DND-41 (cell line): ENCODE data around the gene HSPA12B.

Source experiments
- ATAC-seq: fragments of 200-7000 bp; cut with Tn5 transposase; 3 replicates; pipeline ENCODE4 v1.9.1; 2021; ENCODE audit warnings: low read depth; ENCODE audit not compliant: insufficient read depth
- DNase-seq: peaks from one replicate; pipeline ENCODE4 v3.0.0-alpha.2; 2020
- H2AFZ ChIP-seq: 2 replicates; pipeline ENCODE4 v1.6.0; 2012; ENCODE audit warnings: low read depth, low read length
- H3K27ac ChIP-seq: 2 replicates; pipeline ENCODE4 v1.5.1; 2012; ENCODE audit warnings: low read length, inconsistent platforms
- H3K27me3 ChIP-seq: fragments of 200-600 bp; sonication (generic); 2 replicates; pipeline ENCODE4 v1.6.0; 2012; ENCODE audit warnings: low read length, mild to moderate bottlenecking, inconsistent platforms; ENCODE audit not compliant: insufficient read depth, poor library complexity
- H3K36me3 ChIP-seq: 2 replicates; pipeline ENCODE4 v1.5.1; 2012; ENCODE audit warnings: low read length, inconsistent platforms; ENCODE audit not compliant: insufficient read depth
- H3K4me1 ChIP-seq: 2 replicates; pipeline ENCODE4 v1.5.1; 2012; ENCODE audit warnings: mild to moderate bottlenecking, low read length; ENCODE audit not compliant: insufficient read depth
- H3K4me2 ChIP-seq: 2 replicates; pipeline ENCODE4 v1.6.0; 2012; ENCODE audit warnings: mild to moderate bottlenecking, moderate library complexity, low read length, inconsistent platforms; ENCODE audit not compliant: insufficient read depth
- H3K4me3 ChIP-seq, 2 experiments: fragments of 200-600 bp in 1 of 2; shearing (Covaris generic) in 1 of 2; 2 replicates each; pipeline ENCODE4 v1.5.1; 2012 to 2016; ENCODE audit warnings: inconsistent platforms in 2 of 2, low read length in 2 of 2, mild to moderate bottlenecking in 2 of 2, low read depth in 1 of 2, moderate library complexity in 1 of 2
- H3K79me2 ChIP-seq: 2 replicates; pipeline ENCODE4 v1.6.0; 2012; ENCODE audit warnings: low read length, inconsistent platforms; ENCODE audit not compliant: insufficient read depth
- H3K9ac ChIP-seq: 2 replicates; pipeline ENCODE4 v1.6.0; 2012; ENCODE audit warnings: low read depth, mild to moderate bottlenecking, inconsistent platforms, low read length, moderate library complexity
- H3K9me3 ChIP-seq: 2 replicates; pipeline ENCODE4 v1.5.1; 2012; ENCODE audit warnings: low read length, moderate library complexity, mild to moderate bottlenecking, inconsistent platforms; ENCODE audit not compliant: insufficient read depth, severe bottlenecking
- H4K20me1 ChIP-seq: 2 replicates; pipeline ENCODE4 v1.6.0; 2012; ENCODE audit warnings: low read length; ENCODE audit not compliant: insufficient read depth
- CTCF ChIP-seq: IDR thresholded peaks from 2 replicates; pipeline ENCODE4 v1.5.1; 2012; ENCODE audit warnings: borderline replicate concordance, low read length, moderate library complexity, mild to moderate bottlenecking; ENCODE audit not compliant: poor library complexity, severe bottlenecking; ENCODE audit errors: extremely low read depth
- EZH2 ChIP-seq: IDR thresholded peaks from 3 replicates; pipeline ENCODE4 v1.6.1; 2012; ENCODE audit warnings: borderline replicate concordance, low read depth, mild to moderate bottlenecking, moderate library complexity, low read length, inconsistent platforms; ENCODE audit not compliant: severe bottlenecking

HSPA12B gene

GRCh38 chr20:3775457-3776108 lies 43.1 kb downstream of the HSPA12B start:
- Histone ChIP-seq H4K20me1 (no peaks in the 10 kb centered on the region), H2AFZ (no peak overlapping the region), H3K4me1 (no peaks in the 10 kb centered on the region), H3K4me3 (no peak overlapping the region), H3K27me3 (no peaks in the 10 kb centered on the region), H3K27ac (no peak overlapping the region), H3K79me2 (no peaks in the 10 kb centered on the region), H3K9ac (no peak overlapping the region), H3K4me2 (no peak overlapping the region), H3K9me3 (no peaks in the 10 kb centered on the region), H3K36me3 (no peaks in the 10 kb centered on the region)
- DNase-seq (no peak), ATAC-seq (no peak)
- TF ChIP-seq CTCF, result no peak
- no peak for TF ChIP-seq EZH2

- no peak overlapping the region for H3K4me2 ChIP-seq
- no peaks in the 10 kb centered on the region for H3K9me3 ChIP-seq
- no peak overlapping the region for H3K27ac ChIP-seq
- no peak overlapping the region for H3K4me3 ChIP-seq
- H3K27me3 ChIP-seq, result no peaks in the 10 kb centered on the region
- no peaks in the 10 kb centered on the region for H3K36me3 ChIP-seq
- H4K20me1 ChIP-seq, result peaks cover 12% of the 10 kb centered on the region; the same call in 1 of the 2 replicates
- 0 out of 2 replicates have a peak, but pooled peaks cover 1% of the 10 kb centered on the region for H3K4me1 ChIP-seq
- no peaks in the 10 kb centered on the region for H3K79me2 ChIP-seq
- no peak overlapping the region for H2AFZ ChIP-seq
- H3K9ac ChIP-seq, result no peak overlapping the region
- DNase-seq (no peak), ATAC-seq (no peak)
- no peak for TF ChIP-seq EZH2
Measured at GRCh38 chr20:3777381-3777715, 44.9 kb downstream of the HSPA12B start.

- Histone ChIP-seq H3K4me3 (no peak overlapping the region), H2AFZ (no peak overlapping the region), H3K9ac (no peak overlapping the region), H3K9me3 (no peaks in the 10 kb centered on the region), H3K27ac (no peak overlapping the region), H3K4me1 (0 out of 2 replicates have a peak, but pooled peaks cover 4% of the 10 kb centered on the region), H3K36me3 (no peaks in the 10 kb centered on the region), H3K27me3 (no peaks in the 10 kb centered on the region), H3K79me2 (no peaks in the 10 kb centered on the region), H4K20me1 (peaks cover 16% of the 10 kb centered on the region; the same call in 1 of the 2 replicates), H3K4me2 (no peak overlapping the region)
- DNase-seq (no peak), ATAC-seq (no peak)
- TF ChIP-seq EZH2 (no peak), CTCF (no peak)
Measured at GRCh38 chr20:3777716-3778629, 45.5 kb downstream of the HSPA12B start.

DNA sequence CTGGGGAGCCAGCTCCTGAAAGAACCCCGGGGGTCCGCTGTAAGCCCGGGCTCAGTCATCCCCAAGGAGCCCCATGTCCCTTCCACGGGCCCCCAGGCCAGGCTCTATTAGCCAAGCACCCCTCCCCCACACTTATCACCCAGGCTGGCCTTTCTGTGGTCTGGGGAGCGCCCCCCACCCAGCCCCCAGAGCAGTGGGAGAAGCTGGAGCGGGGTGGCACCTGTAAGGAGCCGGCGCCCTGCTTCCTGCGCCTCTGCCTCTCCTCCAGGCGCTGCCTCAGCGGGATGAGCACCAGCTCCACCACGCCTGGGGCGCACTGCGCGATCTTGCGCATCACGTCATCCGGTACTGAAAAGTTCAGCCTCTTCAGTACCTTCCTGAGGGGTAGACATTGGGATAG lies 46.5 kb downstream of the HSPA12B start:
- Histone ChIP-seq H4K20me1 (peaks cover 26% of the 10 kb centered on the region), H2AFZ (no peak overlapping the region), H3K27me3 (no peaks in the 10 kb centered on the region), H3K9ac (no peak overlapping the region), H3K36me3 (peaks cover 5% of the 10 kb centered on the region), H3K4me2 (no peak overlapping the region), H3K4me1 (peaks cover 13% of the 10 kb centered on the region), H3K27ac (no peak overlapping the region), H3K9me3 (no peaks in the 10 kb centered on the region), H3K79me2 (no peaks in the 10 kb centered on the region), H3K4me3 (no peak overlapping the region)
- ATAC-seq (no peak), DNase-seq (no peak)
- TF ChIP-seq EZH2 (no peak), CTCF (no peak)
